H1 (cell line): ENCODE measurements around the gene GALNT18. TPM values are rescaled to one million over a fixed set of nuclear protein-coding genes. Genes with fewer than 3 reads are reported as not detected.

Experiments used
- CTCF ChIA-PET: fragments of 300-600 bp; sonication (Branson Sonifier 250); formaldehyde crosslinking; loops from one replicate; lab custom pipeline; 2021; ENCODE audit not compliant: partially characterized antibody; lab: Charles Lee
- POLR2A ChIA-PET: fragments of 300-600 bp; sonication (Branson Sonifier 250); formaldehyde crosslinking; loops from one replicate; lab custom pipeline; 2021; ENCODE audit warnings: inconsistent platforms; ENCODE audit not compliant: partially characterized antibody; lab: Charles Lee
- DNase-seq, 2 experiments: peaks; one replicate each; pipeline versions ENCODE4 v3.0.0 to v3.0.0-alpha.2; 2010 to 2022; ENCODE audit warnings: low spot score in 2 of 2, low read depth in 1 of 2, mixed read lengths in 1 of 2
- FAIRE-seq: peaks from 2 replicates; lab custom pipeline; 2011; peaks lifted over from hg19 to GRCh38; lab: Jason Lieb, UNC
- H2AFZ ChIP-seq: 2 replicates; pipeline ENCODE4 v1.8.1; 2012; ENCODE audit warnings: low read length, inconsistent platforms
- H2AK5ac ChIP-seq: 2 replicates; pipeline ENCODE4 v1.6.1; 2013; ENCODE audit warnings: low read depth, low read length
- H2BK120ac ChIP-seq: replicated peaks from 2 replicates; pipeline ENCODE3; 2013; ENCODE audit warnings: low read depth, low read length, inconsistent platforms
- H2BK12ac ChIP-seq: 2 replicates; pipeline ENCODE4 v1.6.1; 2013; ENCODE audit warnings: low read depth, low read length
- H2BK15ac ChIP-seq: 2 replicates; pipeline ENCODE4 v1.6.1; 2013; ENCODE audit warnings: low read length
- H2BK20ac ChIP-seq: 2 replicates; pipeline ENCODE4 v1.6.1; 2013; ENCODE audit warnings: low read length
- H2BK5ac ChIP-seq: 2 replicates; pipeline ENCODE4 v1.6.1; 2013; ENCODE audit warnings: low read depth, low read length
- H3K14ac ChIP-seq: 2 replicates; pipeline ENCODE4 v1.6.1; 2013; ENCODE audit warnings: inconsistent platforms; ENCODE audit not compliant: insufficient read length
- H3K18ac ChIP-seq: 2 replicates; pipeline ENCODE4 v1.6.1; 2013; ENCODE audit warnings: low read length; ENCODE audit errors: extremely low read depth
- H3K23ac ChIP-seq: 2 replicates; pipeline ENCODE4 v1.6.1; 2013; ENCODE audit warnings: inconsistent platforms; ENCODE audit not compliant: insufficient read length
- H3K23me2 ChIP-seq: 2 replicates; pipeline ENCODE4 v1.6.1; 2013; ENCODE audit warnings: low read depth, low read length
- H3K27ac ChIP-seq: 2 replicates; pipeline ENCODE4 v1.6.1; 2011; ENCODE audit warnings: low read depth, low read length, inconsistent platforms
- H3K27me3 ChIP-seq, 4 experiments: replicated peaks in 1 of 4; 1 replicate in 1 of 4; 2 replicates in 3 of 4; pipeline versions ENCODE4 v1.6.1 to v1.8.1; 2011 to 2013; ENCODE audit warnings: low read length in 3 of 4, mild to moderate bottlenecking in 3 of 4, inconsistent platforms in 2 of 4, mixed read lengths in 2 of 4, moderate library complexity in 1 of 4; ENCODE audit not compliant: control insufficient read depth in 3 of 4, insufficient read depth in 3 of 4; ENCODE audit errors: extremely low read depth in 1 of 4
- H3K36me3 ChIP-seq, 4 experiments: 2 replicates each; pipeline versions ENCODE4 v1.6.1 to v1.8.1; 2011 to 2013; ENCODE audit warnings: mild to moderate bottlenecking in 4 of 4, low read length in 3 of 4, moderate library complexity in 2 of 4, control low read depth in 1 of 4, inconsistent platforms in 1 of 4; ENCODE audit not compliant: insufficient read depth in 4 of 4, control insufficient read depth in 2 of 4
- H3K4ac ChIP-seq: replicated peaks from 2 replicates; pipeline ENCODE3; 2013; ENCODE audit warnings: low read length, low read depth, mixed read lengths, inconsistent platforms; ENCODE audit not compliant: insufficient read length
- H3K4me1 ChIP-seq, 4 experiments: replicated peaks in 1 of 4; 1 replicate in 1 of 4; 2 replicates in 3 of 4; pipeline versions ENCODE4 v1.6.1 to v1.8.1; 2011 to 2013; ENCODE audit warnings: low read length in 3 of 4, inconsistent platforms in 2 of 4, mixed read lengths in 1 of 4; ENCODE audit not compliant: insufficient read depth in 4 of 4, control insufficient read depth in 3 of 4
- H3K4me2 ChIP-seq, 2 experiments: 2 replicates each; pipeline versions ENCODE4 v1.6.1 to v1.8.1; 2011 to 2013; ENCODE audit warnings: low read depth in 2 of 2, low read length in 2 of 2, control low read depth in 1 of 2, inconsistent platforms in 1 of 2, mild to moderate bottlenecking in 1 of 2; ENCODE audit not compliant: insufficient read depth in 1 of 2
- H3K4me3 ChIP-seq, 4 experiments: fragments of 200-600, 300-600 bp in 1 of 4; sonication (generic), shearing (Covaris generic), sonication (Bioruptor Twin) in 1 of 4; 2 replicates each; pipeline versions ENCODE4 v1.5.1 to v1.8.1; 2011 to 2016; ENCODE audit warnings: low read length in 4 of 4, low read depth in 3 of 4, control low read depth in 2 of 4, inconsistent platforms in 2 of 4, mild to moderate bottlenecking in 2 of 4, mixed read lengths in 1 of 4, moderate library complexity in 1 of 4; ENCODE audit not compliant: insufficient read depth in 2 of 4; ENCODE audit errors: extremely low read depth in 1 of 4
- H3K56ac ChIP-seq: replicated peaks from 2 replicates; pipeline ENCODE3; 2013; ENCODE audit warnings: low read depth, mild to moderate bottlenecking, mixed read lengths, low read length, inconsistent platforms; ENCODE audit not compliant: insufficient read length
- H3K79me1 ChIP-seq: 2 replicates; pipeline ENCODE4 v1.6.1; 2013; ENCODE audit warnings: low read depth, low read length, control low read depth
- H3K79me2 ChIP-seq, 2 experiments: 2 replicates each; pipeline versions ENCODE4 v1.6.1 to v1.8.1; 2012 to 2013; ENCODE audit warnings: low read length in 2 of 2, mild to moderate bottlenecking in 2 of 2, inconsistent platforms in 1 of 2; ENCODE audit not compliant: insufficient read depth in 2 of 2, control insufficient read depth in 1 of 2
- H3K9ac ChIP-seq, 4 experiments: replicated peaks in 1 of 4; 1 replicate in 1 of 4; 2 replicates in 3 of 4; pipeline versions ENCODE4 v1.6.1 to v1.8.1; 2011 to 2013; ENCODE audit warnings: low read depth in 3 of 4, low read length in 3 of 4, control low read depth in 2 of 4, mild to moderate bottlenecking in 2 of 4, moderate library complexity in 2 of 4, inconsistent platforms in 1 of 4; ENCODE audit errors: extremely low read depth in 1 of 4
- H3K9me3 ChIP-seq, 2 experiments: 2 replicates each; pipeline versions ENCODE4 v1.6.1 to v1.8.1; 2012 to 2013; ENCODE audit warnings: mild to moderate bottlenecking in 2 of 2, moderate library complexity in 2 of 2, control low read depth in 1 of 2, inconsistent platforms in 1 of 2, low read depth in 1 of 2, low read length in 1 of 2, mixed read lengths in 1 of 2; ENCODE audit not compliant: insufficient read depth in 2 of 2
- H4K20me1 ChIP-seq, 2 experiments: replicated peaks in 1 of 2; 2 replicates each; pipeline versions ENCODE3 to v1.8.1; 2011 to 2013; ENCODE audit warnings: inconsistent platforms in 2 of 2, low read length in 2 of 2, mild to moderate bottlenecking in 1 of 2; ENCODE audit not compliant: insufficient read depth in 2 of 2, control insufficient read depth in 1 of 2
- H4K5ac ChIP-seq: 2 replicates; pipeline ENCODE4 v1.6.1; 2013; ENCODE audit warnings: low read length, low read depth, mixed read lengths, inconsistent platforms; ENCODE audit not compliant: insufficient read length
- H4K8ac ChIP-seq: 2 replicates; pipeline ENCODE4 v1.8.0; 2013; ENCODE audit warnings: mild to moderate bottlenecking, moderate library complexity, low read length, inconsistent platforms; ENCODE audit not compliant: insufficient read depth; ENCODE audit errors: extremely low read depth
- H4K91ac ChIP-seq: replicated peaks from 2 replicates; pipeline ENCODE3; 2013; ENCODE audit warnings: low read length, mixed read lengths, inconsistent platforms; ENCODE audit not compliant: insufficient read length
- BACH1 ChIP-seq: IDR thresholded peaks from 2 replicates; pipeline ENCODE4 v1.6.1; 2012; ENCODE audit warnings: low read length, improper control_type of control experiment
- BCL11A ChIP-seq, 2 experiments: IDR thresholded peaks; one replicate each; pipeline ENCODE4 v1.6.1; 2011; ENCODE audit warnings: low read depth in 2 of 2, low read length in 2 of 2, mild to moderate bottlenecking in 2 of 2
- BRCA1 ChIP-seq: IDR thresholded peaks from 2 replicates; pipeline ENCODE4 v1.6.1; 2012; ENCODE audit warnings: low read depth, low read length, improper control_type of control experiment
- CBX8 ChIP-seq: fragments of 300-800, 300-1000 bp; sonication (generic); IDR thresholded peaks from 2 replicates; pipeline ENCODE4 v1.7.1; 2016; ENCODE audit warnings: low read depth, low read length, borderline replicate concordance
- MAX ChIP-seq: IDR thresholded peaks from 2 replicates; pipeline ENCODE4 v1.6.1; 2012; ENCODE audit warnings: inconsistent platforms
- PHF8 ChIP-seq: fragments of 200-600 bp; sonication (generic); conservative IDR thresholded peaks from 2 replicates; pipeline ENCODE4 v1.7.1; 2012; ENCODE audit warnings: low read depth, mild to moderate bottlenecking, inconsistent platforms, low read length, moderate library complexity
- RNF2 ChIP-seq: fragments of 200-900, 300-1000 bp; sonication (generic); IDR thresholded peaks from 2 replicates; pipeline ENCODE4 v1.7.1; 2016; ENCODE audit warnings: borderline replicate concordance, low read depth, mild to moderate bottlenecking, antibody characterized with exemption, low read length; ENCODE audit not compliant: poor library complexity, severe bottlenecking; ENCODE audit errors: missing control alignments
- TAF7 ChIP-seq: optimal IDR thresholded peaks from 2 replicates; pipeline ENCODE3; 2011; ENCODE audit warnings: low read depth, mild to moderate bottlenecking, inconsistent platforms, low read length, moderate library complexity, borderline replicate concordance
- whole genome bisulfite sequencing, 2 experiments: shearing (Covaris generic) in 1 of 2; methylation state at CpG; one replicate each; pipeline versions ENCODE4 v1.1.6 to v1.1.7; 2013 to 2015; ENCODE audit warnings: low lambda C conversion rate in 2 of 2, mixed read lengths in 2 of 2, inconsistent platforms in 1 of 2, low coverage in 1 of 2, missing lambda C conversion rate in 1 of 2; ENCODE audit not compliant: insufficient replicate concordance in 2 of 2, insufficient coverage in 1 of 2, insufficient read length in 1 of 2; ENCODE audit errors: extremely low coverage in 1 of 2, missing lambda C conversion rate in 1 of 2; 5-methylcytosine and 5-hydroxymethylcytosine counted together
- polyA plus RNA-seq, 7 experiments: library from polyadenylated mRNA; depleted of rRNA in 3 of 7; stranded (reverse) in 5 of 7; unstranded in 2 of 7; fragments of >200 nt in 5 of 7; fragments of 200-250 nt in 2 of 7; gene quantifications; 1 replicate in 5 of 7; 2 replicates in 1 of 7; 4 replicates in 1 of 7; pipeline versions ENCODE4 v1.2.1 to v1.2.3, GENCODE V29; 2011 to 2013; ENCODE audit warnings: missing spikeins in 2 of 7, mixed read lengths in 2 of 7
- total RNA-seq: library from RNA; stranded (reverse); fragmentation: NEBNext Ultra II Directional; extraction: Animal tissue kit (Norgen Biotek cat#: 25700); gene quantifications from 2 replicates; pipeline ENCODE4 v1.2.1, GENCODE V29; 2021

Gene GALNT18
- total and polyA plus RNA-seq, 2 of the 8 experiments (the other 6 are each of a cell fraction or from before 2014, with no cell fraction given): 6.0 to 9.4 TPM

- 100% methylated on average over 1 of the region's 1 CpG; no CpG with 5 or more reads in 1 of the 2 experiments for WGBS, 2 experiments
- H4K91ac ChIP-seq: no peak overlapping the region
- H3K9me3 ChIP-seq: no peaks in the 10 kb centered on the region
- DNase-seq (no peak), FAIRE-seq (no peak)
- no peak overlapping the region for H3K14ac ChIP-seq
- H3K4ac ChIP-seq: no peak overlapping the region
- no peaks in the 10 kb centered on the region for H3K27me3 ChIP-seq
- H2BK5ac ChIP-seq: no peak overlapping the region
- no peaks in the 10 kb centered on the region for H3K23me2 ChIP-seq
- no peak overlapping the region for H2BK12ac ChIP-seq
- no peaks in the 10 kb centered on the region for H3K4me1 ChIP-seq
- no peak overlapping the region for H3K4me2 ChIP-seq
- H3K79me2 ChIP-seq: no peaks in the 10 kb centered on the region
- H3K9ac ChIP-seq: no peak overlapping the region
- H3K4me3 ChIP-seq: no peak overlapping the region
- no peak overlapping the region for H2AFZ ChIP-seq
- ChIA-PET CTCF (interaction anchor here (1.0 kb wide), 1 partner anchor 9 kb away, joined by 3 read pairs; no protein-coding TSS in a partner anchor), POLR2A (no interaction called here)
- no peak overlapping the region for H4K8ac ChIP-seq
- H2BK20ac ChIP-seq: no peak overlapping the region
- TF ChIP-seq BACH1 (no peak), TAF7 (no peak), MAX (no peak), RNF2 (no peak), BCL11A (IDR thresholded peaks at IDR 0.05; ENCODE audit: low read depth in 2 of 2, low read length in 2 of 2) (no peak), CBX8 (no peak), BRCA1 (no peak), PHF8 (no peak)
- H4K20me1 ChIP-seq: no peaks in the 10 kb centered on the region
- no peak overlapping the region for H3K56ac ChIP-seq
- H3K18ac ChIP-seq: no peak overlapping the region
- H2AK5ac ChIP-seq: no peak overlapping the region
- H3K27ac ChIP-seq: no peak overlapping the region
- H2BK15ac ChIP-seq: no peak overlapping the region
- no peaks in the 10 kb centered on the region for H3K79me1 ChIP-seq
- H4K5ac ChIP-seq: no peak overlapping the region
- no peak overlapping the region for H3K23ac ChIP-seq
- H2BK120ac ChIP-seq: no peak overlapping the region
- H3K36me3 ChIP-seq: no peaks in the 10 kb centered on the region
Measured at GRCh38 chr11:11338304-11338703, 283.5 kb downstream of the GALNT18 start.
